HepG2 (cell line): ENCODE data around the gene HAUS5. TPM values are rescaled to one million over a fixed set of nuclear protein-coding genes. Genes with fewer than 3 reads are reported as not detected.
A peak's percentile ranks its signal among the peaks of the same experiment; 100 is the strongest.

ENCODE experiments used
- ARID3A ChIP-seq: IDR thresholded peaks from 2 replicates; pipeline ENCODE4 v1.6.1; 2012; ENCODE audit warnings: low read depth, low read length, improper control_type of control experiment
- ESRRA ChIP-seq: sonication (generic); formaldehyde crosslinking; IDR thresholded peaks from 2 replicates; pipeline ENCODE4 v1.5.1; 2020; ENCODE audit warnings: mild to moderate bottlenecking, low read depth, missing genetic modification reagents
- GPBP1L1 ChIP-seq: sonication (generic); formaldehyde crosslinking; IDR thresholded peaks from 2 replicates; pipeline ENCODE4 v1.5.0; 2020; ENCODE audit warnings: mild to moderate bottlenecking, missing genetic modification reagents
- ISX ChIP-seq: sonication (generic); formaldehyde crosslinking; conservative IDR thresholded peaks from 2 replicates; pipeline ENCODE4 v1.5.0; 2020; ENCODE audit warnings: missing genetic modification reagents
- KLF12 ChIP-seq: sonication (generic); formaldehyde crosslinking; IDR thresholded peaks from 2 replicates; pipeline ENCODE4 v1.4.0; 2020; ENCODE audit warnings: missing genetic modification reagents, borderline replicate concordance
- MLXIP ChIP-seq: sonication (generic); formaldehyde crosslinking; IDR thresholded peaks from 2 replicates; pipeline ENCODE4 v1.9.0; 2021; ENCODE audit warnings: missing genetic modification reagents, borderline replicate concordance
- PCBP2 ChIP-seq: fragments of 200-400 bp; formaldehyde crosslinking; optimal IDR thresholded peaks from 2 replicates; pipeline ENCODE3; 2018; ENCODE audit warnings: low read length, low read depth; ENCODE audit not compliant: poor library complexity, severe bottlenecking
- TGIF2 ChIP-seq: IDR thresholded peaks from 2 replicates; pipeline ENCODE4 v1.6.1; 2016; ENCODE audit warnings: control low read depth, missing compliant biosample characterization
- U2AF2 ChIP-seq: fragments of 200-400 bp; formaldehyde crosslinking; IDR thresholded peaks from 2 replicates; pipeline ENCODE4 v1.6.1; 2017; ENCODE audit warnings: low read depth, mild to moderate bottlenecking, low read length
- ZBTB44 ChIP-seq: sonication (generic); formaldehyde crosslinking; IDR thresholded peaks from 2 replicates; pipeline ENCODE4 v1.4.0; 2020; ENCODE audit warnings: missing genetic modification reagents
- ZNF44 ChIP-seq: sonication (generic); formaldehyde crosslinking; IDR thresholded peaks from 2 replicates; pipeline ENCODE4 v1.5.1; 2020; ENCODE audit warnings: mild to moderate bottlenecking, missing genetic modification reagents
- ZNF556 ChIP-seq: sonication (generic); formaldehyde crosslinking; IDR thresholded peaks from 2 replicates; pipeline ENCODE4 v1.4.0; 2020; ENCODE audit warnings: mild to moderate bottlenecking, missing genetic modification reagents, borderline replicate concordance
- ZSCAN9 ChIP-seq: IDR thresholded peaks from 2 replicates; pipeline ENCODE4 v1.6.1; 2016; ENCODE audit warnings: borderline replicate concordance
- polyA plus RNA-seq, 8 experiments: library from polyadenylated mRNA; depleted of rRNA in 3 of 8; stranded (reverse) in 7 of 8; unstranded in 1 of 8; fragments of >200 nt; fragmentation: Illumina TruSeq in 4 of 8; extraction: Trizol in 4 of 8; gene quantifications; 2 replicates each; pipeline versions ENCODE4 v1.2.1 to v1.2.3, GENCODE V29; 2011 to 2016; ENCODE audit warnings: low read depth in 4 of 8, missing spikeins in 1 of 8, mixed read lengths in 1 of 8; ENCODE audit not compliant: insufficient read depth in 1 of 8
- total RNA-seq, 5 experiments: library from RNA; depleted of rRNA; stranded (reverse); fragments of >200 nt; fragmentation: Illumina TruSeq; extraction: Trizol; gene quantifications; 2 replicates each; pipeline ENCODE4 v1.2.3, GENCODE V29; 2016; ENCODE audit warnings: low read depth in 1 of 5
- TF ChIP-seq, protein P1 (sequence below): sonication (generic); formaldehyde crosslinking; IDR thresholded peaks from 2 replicates; pipeline ENCODE4 v1.4.0; 2020; ENCODE audit warnings: mild to moderate bottlenecking, missing genetic modification reagents
- TF ChIP-seq, protein P2 (sequence below): sonication (generic); formaldehyde crosslinking; conservative IDR thresholded peaks from 2 replicates; pipeline ENCODE4 v1.4.0; 2020; ENCODE audit warnings: missing genetic modification reagents

Gene HAUS5
- total and polyA plus RNA-seq, 2 of the 13 experiments (the other 11 are each of a cell fraction or from before 2014, with no cell fraction given) = 10.3 to 17.7 TPM

GRCh38 chr19:35628565-35629331 is 16.2 kb downstream of the HAUS5 start, which contains the start of gene RBM42 (continued):
- TF ChIP-seq ARID3A = no peak
- TF ChIP-seq, protein P1, sequence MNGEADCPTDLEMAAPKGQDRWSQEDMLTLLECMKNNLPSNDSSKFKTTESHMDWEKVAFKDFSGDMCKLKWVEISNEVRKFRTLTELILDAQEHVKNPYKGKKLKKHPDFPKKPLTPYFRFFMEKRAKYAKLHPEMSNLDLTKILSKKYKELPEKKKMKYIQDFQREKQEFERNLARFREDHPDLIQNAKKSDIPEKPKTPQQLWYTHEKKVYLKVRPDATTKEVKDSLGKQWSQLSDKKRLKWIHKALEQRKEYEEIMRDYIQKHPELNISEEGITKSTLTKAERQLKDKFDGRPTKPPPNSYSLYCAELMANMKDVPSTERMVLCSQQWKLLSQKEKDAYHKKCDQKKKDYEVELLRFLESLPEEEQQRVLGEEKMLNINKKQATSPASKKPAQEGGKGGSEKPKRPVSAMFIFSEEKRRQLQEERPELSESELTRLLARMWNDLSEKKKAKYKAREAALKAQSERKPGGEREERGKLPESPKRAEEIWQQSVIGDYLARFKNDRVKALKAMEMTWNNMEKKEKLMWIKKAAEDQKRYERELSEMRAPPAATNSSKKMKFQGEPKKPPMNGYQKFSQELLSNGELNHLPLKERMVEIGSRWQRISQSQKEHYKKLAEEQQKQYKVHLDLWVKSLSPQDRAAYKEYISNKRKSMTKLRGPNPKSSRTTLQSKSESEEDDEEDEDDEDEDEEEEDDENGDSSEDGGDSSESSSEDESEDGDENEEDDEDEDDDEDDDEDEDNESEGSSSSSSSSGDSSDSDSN (CRISPR knock-in tag) = peak; percentile 24; the same call in 1 of the 2 replicates
- no peak for TF ChIP-seq PCBP2
- TF ChIP-seq TGIF2 (CRISPR knock-in tag) = 0 out of 2 replicates have a peak, but pooled peaks have one; percentile 24
- TF ChIP-seq, protein P2, sequence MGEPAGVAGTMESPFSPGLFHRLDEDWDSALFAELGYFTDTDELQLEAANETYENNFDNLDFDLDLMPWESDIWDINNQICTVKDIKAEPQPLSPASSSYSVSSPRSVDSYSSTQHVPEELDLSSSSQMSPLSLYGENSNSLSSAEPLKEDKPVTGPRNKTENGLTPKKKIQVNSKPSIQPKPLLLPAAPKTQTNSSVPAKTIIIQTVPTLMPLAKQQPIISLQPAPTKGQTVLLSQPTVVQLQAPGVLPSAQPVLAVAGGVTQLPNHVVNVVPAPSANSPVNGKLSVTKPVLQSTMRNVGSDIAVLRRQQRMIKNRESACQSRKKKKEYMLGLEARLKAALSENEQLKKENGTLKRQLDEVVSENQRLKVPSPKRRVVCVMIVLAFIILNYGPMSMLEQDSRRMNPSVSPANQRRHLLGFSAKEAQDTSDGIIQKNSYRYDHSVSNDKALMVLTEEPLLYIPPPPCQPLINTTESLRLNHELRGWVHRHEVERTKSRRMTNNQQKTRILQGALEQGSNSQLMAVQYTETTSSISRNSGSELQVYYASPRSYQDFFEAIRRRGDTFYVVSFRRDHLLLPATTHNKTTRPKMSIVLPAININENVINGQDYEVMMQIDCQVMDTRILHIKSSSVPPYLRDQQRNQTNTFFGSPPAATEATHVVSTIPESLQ (CRISPR knock-in tag) = no peak
- TF ChIP-seq KLF12 = peak; percentile 76; the same call in 1 of the 2 replicates
- TF ChIP-seq U2AF2 = no peak
- TF ChIP-seq ZSCAN9 = no peak; the same call in 1 of the 2 replicates
- TF ChIP-seq ZNF556 (CRISPR knock-in tag) = peak; percentile 68; the same call in 1 of the 2 replicates
- TF ChIP-seq ZNF44 (CRISPR knock-in tag) = peak; percentile 72; the same call in 1 of the 2 replicates
- TF ChIP-seq ZBTB44 (CRISPR knock-in tag) = no peak
- peak; percentile 89; the same call in 1 of the 2 replicates for TF ChIP-seq ISX (CRISPR knock-in tag)
- TF ChIP-seq ESRRA (CRISPR knock-in tag) = peak; percentile 64
- TF ChIP-seq MLXIP = 0 out of 2 replicates have a peak, but pooled peaks have one; percentile 18
- TF ChIP-seq GPBP1L1 (CRISPR knock-in tag) = no peak
